HG03159 (cell line): ENCODE measurements around the gene PRR11.
"Not testable (repeated sequence)": the region's sequence is repeated elsewhere in the genome, so short reads cannot be mapped to it uniquely, and the experiment has no call there.

Source experiments
- ATAC-seq: cut with Tn5 transposase; IDR thresholded peaks from one replicate; pipeline ENCODE4 v1.9.1; 2021; ENCODE audit warnings: mild to moderate bottlenecking, moderate library complexity; ENCODE audit not compliant: unreplicated experiment

PRR11 gene

DNA sequence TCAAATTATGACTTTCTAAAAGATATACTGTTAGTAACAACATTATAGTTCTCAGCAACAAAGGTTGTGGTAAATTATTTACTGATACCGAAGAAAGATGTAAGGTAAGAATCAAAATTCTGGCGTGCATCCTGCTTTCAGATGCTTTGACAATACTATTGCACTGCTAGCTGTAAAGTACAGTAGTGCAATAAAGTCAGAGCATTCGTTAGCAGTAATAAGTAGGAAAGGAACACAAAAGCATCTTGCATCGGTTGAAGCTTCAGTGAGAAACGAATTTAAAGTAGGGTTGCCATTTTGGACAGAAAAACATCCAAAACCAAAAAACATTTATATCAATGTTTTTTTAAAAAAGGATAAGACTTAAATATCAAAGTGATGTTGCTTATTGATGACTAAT, 4.5 kb upstream of the PRR11 start:
- no peak for ATAC-seq

DNA sequence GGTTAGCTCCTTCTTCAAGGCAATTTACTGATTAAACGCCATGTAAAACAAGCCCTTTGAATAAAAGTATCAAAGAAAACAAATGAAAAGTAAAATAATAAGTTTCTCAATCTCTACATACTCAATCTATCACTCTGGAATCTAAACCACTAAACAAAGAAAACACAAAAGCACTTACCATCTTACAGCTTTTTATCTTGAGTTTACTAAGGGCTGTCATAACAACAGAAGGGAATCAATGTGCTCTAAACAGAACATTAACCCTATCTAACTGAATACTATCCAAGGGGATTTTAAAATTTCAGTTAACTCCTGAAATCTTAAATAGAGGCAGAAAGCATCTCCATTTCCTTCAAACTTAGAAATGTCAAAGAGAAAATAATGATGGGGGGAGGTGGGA, 4.0 kb upstream of the PRR11 start:
- ATAC-seq: no peak

DNA sequence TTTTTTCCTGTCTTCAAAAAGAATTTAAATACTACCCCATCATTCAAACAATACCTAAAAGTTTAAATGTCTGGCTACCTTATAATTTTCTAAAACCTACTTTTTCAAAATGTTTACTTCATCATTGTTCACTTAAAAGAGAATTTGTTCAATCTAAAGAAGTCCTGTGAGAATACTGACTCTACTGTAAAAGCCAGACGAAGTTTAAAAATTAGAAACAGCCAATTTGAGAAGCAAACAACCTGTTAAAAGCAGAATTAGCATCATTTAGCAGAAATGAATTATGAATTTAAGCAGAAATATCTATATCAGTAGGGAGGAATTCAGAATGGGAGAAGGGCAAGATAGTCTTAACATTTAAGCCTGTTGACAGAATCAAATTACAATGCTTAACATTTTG, 2.6 kb upstream of the PRR11 start:
- ATAC-seq: no peak

DNA sequence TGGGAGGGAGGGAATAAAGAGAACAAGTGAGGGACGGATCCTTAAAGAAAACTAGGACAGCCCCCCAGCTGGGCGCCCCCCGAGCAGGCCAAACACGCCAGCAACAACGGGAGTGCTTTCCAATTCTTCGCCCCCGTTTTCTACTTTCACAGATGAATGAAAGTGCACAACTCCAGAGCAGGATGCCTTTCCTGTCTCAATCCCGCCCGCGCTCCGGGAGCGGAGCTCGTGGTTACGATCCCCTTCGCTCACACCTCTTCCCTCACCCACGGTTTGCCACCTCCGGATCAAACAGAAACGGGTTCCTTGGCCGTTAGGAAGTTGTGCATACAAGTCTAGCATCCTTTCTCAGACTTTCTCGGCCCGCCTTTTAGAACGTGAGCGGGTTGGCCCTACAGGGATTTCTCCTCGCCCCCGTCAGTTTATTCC, 1.2 kb upstream of the PRR11 start:
- ATAC-seq: no peak

DNA sequence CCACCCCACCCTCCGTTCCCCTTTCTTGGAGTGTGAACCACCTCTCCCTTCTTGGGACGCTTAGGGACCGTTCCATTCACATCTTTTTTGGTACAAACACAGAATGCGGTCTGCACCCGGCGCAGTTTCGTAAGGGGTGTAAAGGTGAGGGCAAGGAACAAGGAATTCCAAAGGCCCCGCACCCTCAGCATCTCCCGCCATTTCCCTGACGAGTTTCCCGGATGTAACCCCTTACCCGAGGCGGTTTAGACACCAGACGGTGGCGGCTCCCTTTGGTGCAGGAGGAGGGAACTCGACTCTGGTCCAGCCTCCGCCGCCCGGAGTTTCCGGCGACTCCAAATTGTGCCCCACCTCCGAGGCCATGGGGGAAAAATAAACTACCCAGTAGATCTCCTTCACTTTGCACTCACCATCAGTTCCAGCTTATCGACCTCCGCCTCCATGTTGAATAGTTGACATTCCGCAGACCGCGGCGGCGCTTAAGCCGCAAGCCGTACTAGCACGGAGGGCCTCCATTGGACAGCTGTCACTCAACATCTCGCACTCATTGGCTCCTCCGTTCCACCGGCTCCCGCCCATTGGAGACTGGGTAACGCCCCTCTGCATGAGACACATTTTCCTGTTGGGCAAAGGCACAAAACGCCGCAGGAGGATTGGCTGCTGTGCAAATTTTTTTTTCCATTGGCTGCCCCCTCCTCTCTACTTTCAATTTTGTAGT, 666 bp upstream of the PRR11 start, which contains the start of gene SKA2:
Gene SKA2, minus strand, starts transcription at position 466 of the 718 bp plus-strand sequence. Its CDS starts 23 bp downstream, at position 443.
- peak; percentile 81 for ATAC-seq

DNA sequence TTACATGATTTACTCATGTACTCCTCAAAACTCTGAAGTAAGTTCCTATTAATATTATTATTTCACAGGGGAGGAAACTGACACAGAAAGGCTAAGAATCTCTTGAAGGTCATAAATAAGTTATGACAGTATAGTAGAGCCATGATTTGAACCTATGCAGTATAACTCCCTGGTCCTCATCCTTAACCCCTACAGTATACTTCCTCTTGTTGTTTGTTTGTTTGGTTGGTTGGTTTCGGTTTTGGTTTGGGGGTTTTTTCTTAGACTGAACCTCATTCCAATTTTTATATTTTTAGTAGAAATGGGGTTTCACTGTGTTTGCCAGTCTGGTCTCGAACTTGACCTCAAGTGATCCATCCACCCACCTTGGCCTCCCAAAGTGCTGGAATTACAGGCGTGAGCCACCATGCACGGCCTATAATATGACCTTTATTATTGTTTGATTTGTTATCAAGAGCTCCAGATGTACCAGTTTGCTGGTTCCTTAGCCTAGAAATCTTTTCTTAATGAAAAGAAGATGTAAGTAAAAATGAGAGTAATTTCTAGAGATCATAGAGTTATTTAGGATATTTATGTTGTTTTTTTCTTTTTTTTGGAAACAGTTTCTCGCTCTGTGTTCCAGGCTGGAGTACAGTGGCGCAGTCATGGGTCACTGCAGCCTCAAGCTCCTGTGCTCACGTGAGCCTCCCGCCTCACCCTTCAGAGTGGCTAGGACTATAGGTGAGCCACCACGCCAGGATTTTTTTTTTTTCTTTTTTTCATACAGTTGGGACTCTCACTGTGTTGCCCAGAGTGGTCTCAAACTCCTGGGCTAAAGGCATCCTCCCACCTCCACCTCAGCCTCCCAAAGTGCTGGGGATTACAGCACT, 4.8 kb downstream of the PRR11 start:
- ATAC-seq: no peak

DNA sequence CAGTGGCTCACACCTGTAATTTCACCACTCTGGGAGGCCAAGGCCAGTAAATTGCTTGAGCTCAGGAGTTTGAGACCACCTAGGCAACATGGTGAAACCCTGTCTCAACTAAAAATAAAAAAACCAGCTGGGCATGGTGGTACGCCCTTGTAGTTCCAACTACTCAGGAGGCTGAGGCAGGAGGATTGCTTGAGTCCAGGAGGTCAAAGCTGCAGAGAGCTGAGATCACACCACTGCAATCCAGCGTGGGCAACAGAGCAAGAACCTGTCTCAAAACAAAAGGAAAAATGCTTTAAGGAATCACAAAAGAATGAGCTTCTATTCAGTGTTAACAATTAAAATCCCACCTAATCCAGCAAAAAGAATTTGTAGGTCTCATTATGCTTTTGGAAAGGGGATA, 5.9 kb downstream of the PRR11 start:
- no peak for ATAC-seq

DNA sequence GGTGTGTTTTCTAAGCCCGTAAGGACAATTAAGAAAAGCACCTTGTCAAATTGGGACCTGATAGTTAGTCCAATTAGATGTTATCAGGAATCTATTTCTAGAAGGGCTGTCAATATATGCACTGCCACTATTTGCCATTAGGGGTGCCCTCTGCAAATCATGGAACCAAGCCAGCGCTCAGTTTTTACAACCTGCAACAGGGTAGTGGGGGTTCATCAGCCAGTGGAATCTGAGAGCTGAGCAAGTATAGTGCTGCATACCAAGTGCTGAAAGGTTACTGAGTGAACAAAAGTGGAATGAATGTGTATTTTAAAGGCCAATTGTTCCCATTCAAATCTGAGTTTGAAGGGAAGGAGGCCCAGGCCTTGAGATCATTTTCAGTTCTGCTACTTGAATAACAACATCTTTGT, 10.4 kb downstream of the PRR11 start:
- ATAC-seq: no peak

DNA sequence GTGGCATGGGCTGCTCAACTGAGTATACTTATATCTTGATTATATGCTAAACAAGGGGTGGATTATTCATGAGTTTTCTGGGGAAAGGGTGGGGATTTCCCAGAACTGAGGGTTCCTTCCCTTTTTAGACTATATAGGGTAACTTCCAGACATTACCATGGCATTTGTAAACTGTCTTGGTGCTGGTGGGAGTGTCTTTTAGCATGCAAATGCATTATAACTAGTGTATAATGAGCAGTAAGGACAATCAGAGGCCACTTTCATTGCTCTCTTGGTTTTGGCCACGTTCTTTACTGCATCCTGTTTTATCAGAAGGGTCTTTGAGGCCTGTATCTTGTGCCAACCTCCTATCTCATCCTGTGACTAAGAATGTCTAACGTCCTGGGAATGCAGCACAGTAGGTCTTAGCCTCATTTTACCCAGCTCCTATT, 12.0 kb downstream of the PRR11 start:
- ATAC-seq: no peak

DNA sequence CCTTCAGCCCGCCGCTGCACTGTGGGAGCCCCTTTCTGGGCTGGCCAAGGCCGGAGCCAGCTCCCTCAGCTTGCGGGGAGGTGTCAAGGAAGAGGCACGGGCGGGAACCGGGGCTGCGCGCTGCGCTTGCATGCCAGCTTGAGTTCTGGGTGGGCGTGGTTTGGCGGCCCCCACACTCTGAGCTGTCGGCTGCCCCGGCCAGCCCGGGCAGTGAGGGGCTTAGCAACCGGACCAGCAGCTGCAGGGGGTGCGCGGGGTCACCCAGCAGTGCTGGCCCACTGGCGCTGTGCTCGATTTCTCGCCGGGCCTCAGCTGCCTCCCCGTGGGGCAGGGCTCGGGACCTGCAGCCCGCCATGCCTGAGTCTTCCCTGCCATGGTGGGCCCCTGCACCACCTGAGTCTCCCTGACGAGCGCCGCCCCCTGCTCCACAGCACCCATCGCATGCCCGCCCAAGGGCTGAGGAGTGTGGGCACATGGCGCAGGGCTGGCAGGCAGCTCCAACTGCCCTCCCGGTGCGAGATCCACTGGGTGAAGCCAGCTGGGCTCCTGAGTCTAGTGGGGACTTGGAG, 17.0 kb downstream of the PRR11 start:
- no peak for ATAC-seq

DNA sequence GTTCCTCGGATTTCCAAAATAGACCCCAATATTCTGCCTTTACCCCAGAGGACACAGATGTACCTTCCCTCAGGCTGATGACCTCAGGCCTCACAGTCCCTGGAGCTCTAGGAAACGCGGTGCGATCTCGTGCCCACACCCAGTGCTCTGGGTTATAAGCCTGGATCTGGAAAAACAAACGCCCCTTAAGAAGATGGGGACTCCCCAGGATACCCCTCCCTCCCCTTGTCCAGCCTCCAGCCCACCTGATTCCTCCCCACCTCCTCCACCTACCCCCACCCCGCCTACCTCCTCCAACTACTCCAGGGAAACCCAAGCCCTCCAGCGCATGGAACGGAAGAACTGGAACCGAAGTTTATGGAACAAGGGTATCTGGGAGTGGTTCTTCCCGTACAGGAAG, 19.1 kb downstream of the PRR11 start:
- ATAC-seq: no peak

DNA sequence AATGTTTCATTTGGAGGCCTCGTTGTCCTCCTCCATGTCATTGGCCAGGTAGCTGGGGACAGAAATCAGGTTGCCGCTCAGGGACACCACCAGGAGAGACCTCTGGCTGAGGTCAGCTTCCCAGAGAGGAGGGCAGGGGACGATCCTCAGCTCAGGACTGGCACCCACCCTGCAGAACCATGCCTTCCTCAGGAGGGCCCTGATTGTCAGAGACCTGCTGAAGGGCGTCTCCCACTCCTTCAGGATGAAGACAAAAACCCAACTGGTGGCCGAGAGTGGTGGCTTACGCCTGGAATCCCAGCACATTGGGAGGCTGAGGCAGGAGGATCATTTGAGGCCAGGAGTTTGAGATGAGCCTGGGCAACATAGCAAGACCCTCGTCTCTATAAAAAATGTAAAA, 19.5 kb downstream of the PRR11 start:
- no peak for ATAC-seq

DNA sequence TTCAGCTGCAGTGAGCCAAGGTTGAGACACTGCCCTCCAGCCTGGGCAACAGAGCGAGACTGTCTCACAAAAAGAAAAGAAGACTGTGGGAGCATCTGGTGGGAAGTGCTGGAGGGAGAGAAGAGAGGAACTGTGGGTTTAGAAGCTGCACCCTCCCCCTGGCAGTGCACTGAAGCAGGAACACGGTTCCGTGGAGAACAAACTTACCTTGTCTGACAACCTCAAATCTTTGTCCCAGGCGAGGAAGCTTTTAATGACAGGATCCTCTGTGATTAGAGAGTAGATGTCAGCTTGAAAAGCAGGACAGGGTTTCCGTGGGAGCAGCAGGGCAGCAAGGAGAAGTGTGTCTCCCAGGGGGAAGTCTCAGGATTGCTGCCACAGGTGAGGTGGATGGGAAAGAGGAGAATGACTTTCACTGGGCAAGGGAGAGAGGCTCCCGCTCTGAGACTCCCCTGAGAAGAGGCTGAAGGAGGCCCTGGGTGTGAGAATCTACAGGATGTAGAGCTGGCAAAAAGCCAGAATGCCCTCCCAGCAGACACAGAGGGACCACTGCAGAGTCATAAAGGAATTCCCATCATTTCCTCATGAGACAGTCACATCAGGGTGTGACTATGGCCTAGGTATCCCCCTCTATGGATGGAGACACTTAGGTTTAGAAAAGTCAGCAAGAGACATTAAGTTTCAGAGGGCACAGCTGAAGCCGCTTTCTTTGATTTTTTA, 22.9 kb downstream of the PRR11 start:
- no peak for ATAC-seq

DNA sequence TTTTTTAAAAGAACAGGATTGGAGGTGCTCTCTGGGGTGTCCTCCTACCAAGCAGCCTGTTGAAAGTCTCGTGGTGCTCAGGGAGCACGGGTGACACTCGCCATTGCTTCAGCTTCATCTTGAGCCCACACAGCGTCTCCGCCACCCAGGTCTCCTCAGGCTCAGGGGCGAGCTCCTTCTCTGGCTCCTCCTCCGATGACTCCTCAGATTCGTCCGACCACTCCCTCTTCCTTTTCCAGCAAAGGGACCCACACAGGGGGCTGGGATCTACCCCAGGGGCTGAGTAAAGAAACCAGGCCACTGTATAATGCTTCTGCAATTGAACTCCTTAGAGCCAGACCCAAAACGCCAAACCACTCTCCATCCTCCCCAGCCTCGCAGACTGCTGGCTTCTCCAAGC, 24.1 kb downstream of the PRR11 start:
- not testable (repeated sequence) for ATAC-seq

DNA sequence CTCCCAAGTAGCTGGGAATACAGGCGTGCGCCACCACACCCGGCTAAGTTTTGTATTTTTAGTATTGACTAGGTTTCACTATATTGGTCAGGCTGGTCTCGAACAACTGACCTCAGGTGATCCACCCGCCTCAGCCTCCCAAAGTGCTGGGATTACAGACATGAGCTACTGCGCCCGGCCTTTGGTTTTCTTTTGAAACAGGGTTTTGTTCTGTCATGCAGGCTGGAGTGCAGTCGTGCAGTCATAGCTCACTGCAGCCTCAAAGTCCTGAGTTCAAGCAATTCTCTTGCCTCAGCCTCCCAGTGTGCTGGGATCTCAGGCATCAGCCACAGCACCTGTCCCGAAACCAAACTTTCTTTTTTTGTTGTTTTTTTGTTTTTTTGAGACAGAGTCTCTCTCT, 25.1 kb downstream of the PRR11 start:
- ATAC-seq: no peak

DNA sequence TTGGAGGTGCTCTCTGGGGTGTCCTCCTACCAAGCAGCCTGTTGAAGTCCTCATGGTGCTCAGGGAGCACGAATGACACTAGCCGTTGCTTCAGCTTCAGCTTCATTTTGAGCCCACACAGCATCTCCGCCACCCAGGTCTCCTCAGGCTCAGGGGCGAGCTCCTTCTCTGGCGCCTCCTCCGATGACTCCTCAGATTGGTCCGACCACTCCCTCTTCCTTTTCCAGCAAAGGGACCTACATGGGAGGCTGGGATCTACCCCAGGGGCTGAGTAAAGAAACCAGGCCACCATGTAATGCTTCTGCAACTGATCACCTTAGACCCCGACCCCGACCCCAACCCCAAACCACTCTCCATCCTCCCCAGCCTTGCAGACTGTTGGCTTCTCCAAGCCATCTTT, 25.9 kb downstream of the PRR11 start:
- ATAC-seq: no peak

DNA sequence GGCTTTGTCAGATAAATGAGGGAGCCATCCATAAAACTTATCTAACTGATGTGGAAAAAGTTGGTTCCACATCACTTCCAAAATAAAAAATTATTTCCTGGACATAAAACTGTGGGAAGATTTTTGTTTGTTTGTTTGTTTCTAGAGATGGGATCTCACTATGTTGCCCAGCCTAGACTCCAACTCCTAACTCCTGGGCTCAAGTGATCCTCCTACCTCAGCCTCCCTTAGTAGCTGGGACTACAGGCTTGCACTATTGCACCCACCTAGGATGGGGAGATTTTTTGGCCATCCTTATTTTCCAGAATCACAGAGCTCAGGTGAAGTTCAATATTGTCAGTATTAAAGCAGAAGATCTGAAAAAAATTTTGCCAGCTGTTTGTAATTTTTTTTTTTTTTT, 30.5 kb downstream of the PRR11 start:
- ATAC-seq: no peak

DNA sequence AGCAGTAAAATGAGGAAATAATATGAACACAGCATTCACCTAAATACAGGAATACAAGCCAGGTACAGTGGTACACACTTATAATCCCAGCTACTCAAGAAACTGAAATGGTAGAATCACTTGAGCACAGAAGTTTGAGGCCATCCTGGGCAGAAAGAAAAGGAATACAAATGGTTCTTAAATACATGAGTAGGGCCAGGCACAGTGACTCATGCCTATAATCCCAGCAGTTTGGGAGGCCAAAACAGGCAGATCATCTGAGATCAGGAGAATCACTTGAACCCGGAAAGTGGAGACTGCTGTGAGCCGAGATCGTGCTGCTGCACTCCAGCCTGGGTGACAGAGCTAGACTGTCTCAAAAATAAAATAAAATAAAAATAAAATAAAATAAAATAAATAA, 31.3 kb downstream of the PRR11 start:
- no peak for ATAC-seq

DNA sequence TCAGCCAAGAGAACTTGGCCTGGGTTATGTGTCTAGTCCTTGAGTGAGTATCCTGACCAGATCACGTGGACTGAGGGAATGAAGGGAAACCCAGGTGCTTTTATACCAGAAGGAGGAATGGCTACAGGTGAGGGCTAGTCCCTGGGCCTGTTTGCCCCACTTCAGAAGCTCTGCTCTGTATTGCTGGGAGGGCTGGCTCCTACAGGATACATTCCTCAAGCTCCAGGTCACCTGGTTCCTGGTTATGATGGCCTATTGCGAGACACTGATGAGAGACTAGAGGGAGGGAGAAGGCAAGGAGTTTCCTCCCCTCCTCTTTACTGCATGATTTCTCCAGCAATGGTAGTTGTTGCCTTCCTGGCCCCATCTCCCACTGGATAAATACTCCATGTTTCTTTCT, 35.3 kb downstream of the PRR11 start:
- ATAC-seq: no peak

DNA sequence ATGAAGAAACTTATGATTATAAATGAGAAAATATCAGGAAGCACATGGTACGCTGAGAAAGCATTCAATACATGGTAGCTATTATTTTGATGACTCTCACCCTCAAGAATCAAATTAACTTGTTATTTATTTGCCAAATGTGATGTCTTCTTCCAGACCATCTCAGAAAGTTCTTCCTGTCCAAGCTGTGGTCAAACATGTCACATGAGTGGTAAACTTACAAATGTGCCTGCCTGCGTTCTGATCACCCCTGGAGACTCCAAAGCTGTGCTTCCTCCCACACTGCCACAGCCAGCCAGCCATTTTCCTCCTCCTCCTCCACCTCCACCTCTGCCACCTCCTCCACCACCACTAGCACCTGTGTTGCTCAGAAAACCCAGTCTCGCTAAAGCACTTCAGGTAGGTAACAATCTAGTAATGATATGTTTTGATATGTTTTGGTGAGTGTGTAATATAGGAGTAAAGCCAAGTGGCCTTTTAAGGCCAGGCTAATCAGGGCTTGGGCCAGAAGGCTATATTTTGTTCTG, 37.9 kb downstream of the PRR11 start:
- no peak for ATAC-seq

DNA sequence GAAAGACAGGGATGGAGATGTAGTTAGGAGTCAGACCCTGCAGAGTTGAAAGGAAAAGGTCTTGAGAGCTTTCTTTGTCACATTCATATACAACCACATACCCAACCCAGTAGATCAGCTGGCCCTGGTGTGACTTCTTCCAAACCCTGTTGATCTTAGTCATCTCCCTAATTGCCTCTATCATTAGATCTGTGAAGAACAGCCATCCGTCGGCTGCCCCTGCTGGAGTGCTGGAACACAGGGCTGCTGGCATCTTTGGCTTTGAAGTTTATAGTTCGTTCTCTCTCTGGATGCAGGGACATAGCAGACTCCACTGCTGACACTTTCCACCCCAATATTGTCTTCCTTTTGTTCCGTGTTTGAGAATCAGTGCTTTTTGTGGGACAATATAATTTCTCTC, 43.9 kb downstream of the PRR11 start:
- no peak for ATAC-seq
